Gastroesophageal sphincter (tissue), 4 donors: ENCODE measurements around the gene COA5. TPM values are rescaled to one million over a fixed set of nuclear protein-coding genes. Genes with fewer than 3 reads are reported as not detected.

Experiments
- ATAC-seq: fragments of 150-250 bp; one replicate; pipeline ENCODE4 v1.9.1; 2016; ENCODE audit warnings: mild to moderate bottlenecking, moderate library complexity
- H3K27ac ChIP-seq, 4 donors: fragments of 200-600 bp; sonication (generic) in 3 of 4; 1 replicate in 3 of 4; 2 replicates in 1 of 4; pipeline ENCODE4 v1.5.1; 2016 to 2019
- H3K27me3 ChIP-seq: fragments of 200-600 bp; sonication (generic); one replicate; pipeline ENCODE4 v1.5.1; 2019
- H3K36me3 ChIP-seq, 2 donors: fragments of 200-600 bp; sonication (generic); one replicate each; pipeline ENCODE4 v1.5.1; 2019; ENCODE audit warnings: control low read depth in 1 of 2
- H3K4me1 ChIP-seq, 3 donors: fragments of 200-600 bp; sonication (generic); 1 replicate in 2 of 3; 2 replicates in 1 of 3; pipeline ENCODE4 v1.5.1; 2016 to 2019; ENCODE audit warnings: control low read depth in 2 of 3
- H3K4me3 ChIP-seq, 2 donors: fragments of 200-600 bp; sonication (generic); one replicate each; pipeline ENCODE4 v1.5.1; 2019; ENCODE audit warnings: mild to moderate bottlenecking in 1 of 2, moderate library complexity in 1 of 2
- H3K9me3 ChIP-seq, 3 donors: fragments of 200-600 bp; sonication (generic); one replicate each; pipeline ENCODE4 v1.5.1; 2017 to 2019; ENCODE audit warnings: control low read depth in 2 of 3
- CTCF ChIP-seq, 4 experiments: fragments of 200-600 bp in 2 of 4; fragments of 450-650 bp in 2 of 4; sonication (generic) in 1 of 4; IDR thresholded peaks; one replicate each; pipeline ENCODE4 v1.5.1; 2017 to 2019; ENCODE audit warnings: antibody characterized with exemption in 4 of 4, mild to moderate bottlenecking in 2 of 4, moderate library complexity in 2 of 4
- EP300 ChIP-seq: sonication (generic); formaldehyde crosslinking; IDR thresholded peaks from one replicate; pipeline ENCODE4 v1.6.1; 2017; ENCODE audit warnings: antibody characterized with exemption, mild to moderate bottlenecking
- POLR2A ChIP-seq, 2 donors: fragments of 450-650 bp; IDR thresholded peaks; one replicate each; pipeline ENCODE4 v1.6.1; 2017; ENCODE audit warnings: antibody characterized with exemption in 2 of 2, mild to moderate bottlenecking in 2 of 2, moderate library complexity in 1 of 2
- POLR2AphosphoS5 ChIP-seq: sonication (generic); formaldehyde crosslinking; IDR thresholded peaks from one replicate; pipeline ENCODE4 v1.6.1; 2017; ENCODE audit warnings: antibody characterized with exemption
- WGBS, 2 donors: methylation state at CpG; one replicate each; pipeline ENCODE4 v1.1.5; 2018; ENCODE audit warnings: low coverage in 1 of 2; 5-methylcytosine and 5-hydroxymethylcytosine counted together
- total RNA-seq, 4 donors: library from RNA; depleted of rRNA; stranded (reverse); fragments of >200 nt; gene quantifications; one replicate each; pipeline ENCODE4 v1.1.0, GENCODE V29; 2016

The COA5 gene
- total RNA-seq, 4 donors from 2014 or later: 35.1 to 64.9 (median 42.3) TPM

DNA sequence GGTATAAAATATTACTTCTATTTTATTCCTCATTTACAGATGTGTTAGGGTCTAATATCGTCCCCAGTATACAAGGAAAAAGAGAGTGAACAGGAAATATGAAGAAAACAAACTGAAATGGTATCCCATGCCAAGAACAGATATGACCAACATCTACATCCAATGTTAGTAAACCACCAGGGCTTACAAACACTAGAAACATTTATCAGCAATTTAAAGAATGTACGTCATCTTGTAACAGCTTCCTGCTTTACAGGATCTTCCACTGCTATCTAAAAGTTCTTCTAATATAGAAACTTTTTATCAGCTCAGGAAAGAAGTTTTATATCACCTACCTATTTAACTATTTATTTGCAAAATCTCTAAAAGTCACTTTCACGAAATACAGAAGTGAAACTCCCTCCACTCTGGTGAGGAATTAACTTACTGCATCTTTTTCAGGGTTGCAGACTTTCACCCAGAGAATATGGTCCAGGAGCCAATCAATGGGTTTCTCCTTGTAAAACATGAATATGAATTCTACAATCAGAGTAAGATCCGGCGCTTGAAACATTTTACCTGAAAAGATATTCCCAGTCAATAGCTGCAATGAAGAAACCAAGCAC, 35.3 kb upstream of the COA5 start:
- Histone ChIP-seq H3K27ac (no peak overlapping the region), H3K4me3 (no peak overlapping the region), H3K9me3 (no peaks in the 10 kb centered on the region), H3K4me1 (no peaks in the 10 kb centered on the region), H3K27me3 (no peaks in the 10 kb centered on the region), H3K36me3 (peaks cover 2 to 63% of the 10 kb centered on the region in 2 donors)
- no peak for ATAC-seq
- 86 to 93% methylated on average over 4 to 5 of the region's 5 CpGs for WGBS, 2 donors
- TF ChIP-seq POLR2AphosphoS5 (no peak), EP300 (no peak), CTCF (IDR thresholded peaks at IDR 0.05) (no peak), POLR2A (IDR thresholded peaks at IDR 0.05) (no peak)

GRCh38 chr2:98637401-98638147, 29.3 kb upstream of the COA5 start:
- no peaks in the 10 kb centered on the region for H3K9me3 ChIP-seq
- no peak overlapping the region for H3K27ac ChIP-seq
- H3K4me3 ChIP-seq: no peak overlapping the region
- no peak for ATAC-seq
- WGBS, 2 donors: 70 to 85% methylated on average over 5 to 10 of the region's 10 CpGs
- no peak for TF ChIP-seq POLR2AphosphoS5
- no peak for TF ChIP-seq POLR2A (IDR thresholded peaks at IDR 0.05)
- no peak for TF ChIP-seq EP300
- TF ChIP-seq CTCF (IDR thresholded peaks at IDR 0.05): no peak
- no peaks in the 10 kb centered on the region for H3K4me1 ChIP-seq
- peaks cover 2 to 66% of the 10 kb centered on the region in 2 donors for H3K36me3 ChIP-seq
- no peaks in the 10 kb centered on the region for H3K27me3 ChIP-seq

DNA sequence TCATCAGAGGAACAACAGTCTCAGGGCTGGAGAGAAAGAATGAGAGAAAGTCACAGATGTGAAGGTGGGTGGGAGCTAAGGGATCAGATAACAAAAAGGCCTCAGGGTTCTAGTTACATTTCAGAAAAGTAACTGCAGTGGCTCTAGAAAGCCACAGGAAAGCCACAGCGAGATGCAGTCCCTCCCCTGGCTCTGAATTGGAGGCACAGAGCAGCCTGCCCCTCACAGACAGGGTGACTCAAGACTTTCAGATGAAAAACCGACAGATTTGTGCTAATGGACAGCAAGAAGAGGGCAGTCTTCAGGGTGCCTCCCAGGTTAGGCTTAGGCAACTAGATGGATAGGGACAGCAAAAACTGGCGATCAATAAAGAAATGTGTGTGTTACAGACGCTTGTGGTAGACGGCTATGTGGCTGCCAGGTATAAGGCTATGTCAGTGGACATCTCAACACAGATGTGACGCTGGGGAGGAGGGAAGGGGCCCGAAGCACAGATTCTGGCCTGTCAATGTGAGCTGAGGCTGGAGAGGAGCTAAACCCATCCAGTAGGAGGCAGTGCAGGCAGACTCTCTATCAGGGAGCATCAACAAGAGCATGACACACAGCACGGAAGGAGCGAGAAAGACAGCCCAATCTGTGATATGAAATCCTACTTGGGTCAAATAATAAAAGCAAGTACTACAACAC, 26.2 kb upstream of the COA5 start:
- 77 to 78% methylated on average over 5 to 8 of the region's 9 CpGs for WGBS, 2 donors
- H3K36me3 ChIP-seq: peaks cover 0 to 73% of the 10 kb centered on the region in 2 donors
- TF ChIP-seq EP300 (no peak), CTCF (IDR thresholded peaks at IDR 0.05) (no peak), POLR2AphosphoS5 (no peak), POLR2A (IDR thresholded peaks at IDR 0.05) (no peak)

DNA sequence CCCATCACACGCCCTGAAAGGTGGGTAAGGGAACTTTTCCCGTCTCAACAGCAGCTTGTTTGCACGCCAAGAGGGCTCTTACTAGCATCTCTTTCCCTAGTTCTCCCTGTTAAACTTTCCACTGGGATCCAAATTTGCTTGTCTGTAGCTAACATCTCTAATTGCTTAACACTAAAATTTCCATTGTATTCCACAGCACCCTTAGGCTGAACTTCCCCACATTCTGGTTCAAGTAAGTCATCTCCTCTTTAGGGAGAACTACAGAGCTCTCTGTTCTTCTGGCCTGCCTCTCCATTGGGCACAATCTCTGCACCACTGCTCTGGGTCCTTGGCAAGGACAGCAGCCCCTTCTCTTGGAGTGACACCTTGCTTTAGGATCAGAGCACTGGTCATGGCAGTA, 24.0 kb upstream of the COA5 start:
- H3K27me3 ChIP-seq: no peaks in the 10 kb centered on the region
- no peaks in the 10 kb centered on the region for H3K9me3 ChIP-seq
- no peak for ATAC-seq
- H3K4me3 ChIP-seq: no peak overlapping the region
- TF ChIP-seq POLR2A (IDR thresholded peaks at IDR 0.05) (no peak), EP300 (no peak)
- H3K36me3 ChIP-seq: peaks cover 0 to 54% of the 10 kb centered on the region in 2 donors
- 90% methylated on average over 2 of the region's 3 CpGs; no CpG with 5 or more reads in 1 of the 2 donors for WGBS, 2 donors
- H3K4me1 ChIP-seq: no peaks in the 10 kb centered on the region
- no peak overlapping the region for H3K27ac ChIP-seq

More for the DNA sequence above, 26.2 kb upstream of the COA5 start:
- H3K9me3 ChIP-seq: no peaks in the 10 kb centered on the region
- H3K4me3 ChIP-seq: no peak overlapping the region
- no peak overlapping the region for H3K27ac ChIP-seq
- ATAC-seq: no peak
- H3K4me1 ChIP-seq: no peaks in the 10 kb centered on the region
- no peaks in the 10 kb centered on the region for H3K27me3 ChIP-seq

DNA sequence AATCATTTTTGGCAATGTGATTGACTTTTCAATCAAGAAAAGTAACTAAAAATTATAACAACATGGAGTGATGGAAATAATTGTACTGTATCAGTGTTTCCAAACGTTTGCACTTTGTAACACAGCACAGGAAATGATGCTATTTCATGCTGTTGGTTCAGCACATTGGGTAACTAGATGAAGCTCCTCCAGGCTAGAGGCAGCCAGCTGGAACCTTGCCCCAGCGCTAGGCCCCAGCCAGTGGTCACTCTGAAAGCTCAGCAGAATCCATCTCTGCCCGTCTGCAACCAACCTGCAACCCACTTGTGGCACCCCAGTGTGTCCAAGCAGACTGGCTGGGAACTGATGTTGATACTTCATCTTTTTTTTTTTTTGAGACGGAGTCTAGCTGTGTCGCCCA, 15.3 kb upstream of the COA5 start:
- Histone ChIP-seq H3K36me3 (peaks cover 0 to 31% of the 10 kb centered on the region in 2 donors), H3K27me3 (no peaks in the 10 kb centered on the region), H3K27ac (no peak overlapping the region), H3K4me3 (no peak overlapping the region), H3K4me1 (no peaks in the 10 kb centered on the region), H3K9me3 (no peaks in the 10 kb centered on the region)
- TF ChIP-seq EP300 (no peak), POLR2A (IDR thresholded peaks at IDR 0.05) (no peak), POLR2AphosphoS5 (no peak), CTCF (IDR thresholded peaks at IDR 0.05) (no peak)
- 49 to 79% methylated on average over 3 to 5 of the region's 5 CpGs for WGBS, 2 donors
- ATAC-seq: peak; percentile 84
